Mammary epithelial cell (primary cell): Measurements from ENCODE around the gene EIF4EBP3.

Experiments used
- EZH2 ChIP-seq: IDR thresholded peaks from 2 replicates; pipeline ENCODE4 v1.6.1; 2012; ENCODE audit warnings: low read length, inconsistent platforms, borderline replicate concordance
- TF ChIP-seq, protein P1 (sequence below), 2 donors: IDR thresholded peaks in 1 of 2; conservative IDR thresholded peaks in 1 of 2; 2 replicates each; pipeline ENCODE4 v1.5.1; 2011 to 2012; ENCODE audit warnings: inconsistent platforms in 2 of 2, low read length in 2 of 2, mild to moderate bottlenecking in 2 of 2, control low read depth in 1 of 2, low read depth in 1 of 2; ENCODE audit not compliant: insufficient read depth in 1 of 2; ENCODE audit errors: extremely low read depth in 1 of 2

DNA sequence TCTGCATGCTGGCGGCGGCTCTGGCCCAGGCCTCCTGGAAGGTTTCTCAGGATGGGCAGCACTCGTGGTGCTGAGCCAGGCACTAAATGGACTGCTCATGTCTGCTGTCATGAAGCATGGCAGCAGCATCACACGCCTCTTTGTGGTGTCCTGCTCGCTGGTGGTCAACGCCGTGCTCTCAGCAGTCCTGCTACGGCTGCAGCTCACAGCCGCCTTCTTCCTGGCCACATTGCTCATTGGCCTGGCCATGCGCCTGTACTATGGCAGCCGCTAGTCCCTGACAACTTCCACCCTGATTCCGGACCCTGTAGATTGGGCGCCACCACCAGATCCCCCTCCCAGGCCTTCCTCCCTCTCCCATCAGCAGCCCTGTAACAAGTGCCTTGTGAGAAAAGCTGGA, 20.4 kb downstream of the EIF4EBP3 start:
- TF ChIP-seq, protein P1, sequence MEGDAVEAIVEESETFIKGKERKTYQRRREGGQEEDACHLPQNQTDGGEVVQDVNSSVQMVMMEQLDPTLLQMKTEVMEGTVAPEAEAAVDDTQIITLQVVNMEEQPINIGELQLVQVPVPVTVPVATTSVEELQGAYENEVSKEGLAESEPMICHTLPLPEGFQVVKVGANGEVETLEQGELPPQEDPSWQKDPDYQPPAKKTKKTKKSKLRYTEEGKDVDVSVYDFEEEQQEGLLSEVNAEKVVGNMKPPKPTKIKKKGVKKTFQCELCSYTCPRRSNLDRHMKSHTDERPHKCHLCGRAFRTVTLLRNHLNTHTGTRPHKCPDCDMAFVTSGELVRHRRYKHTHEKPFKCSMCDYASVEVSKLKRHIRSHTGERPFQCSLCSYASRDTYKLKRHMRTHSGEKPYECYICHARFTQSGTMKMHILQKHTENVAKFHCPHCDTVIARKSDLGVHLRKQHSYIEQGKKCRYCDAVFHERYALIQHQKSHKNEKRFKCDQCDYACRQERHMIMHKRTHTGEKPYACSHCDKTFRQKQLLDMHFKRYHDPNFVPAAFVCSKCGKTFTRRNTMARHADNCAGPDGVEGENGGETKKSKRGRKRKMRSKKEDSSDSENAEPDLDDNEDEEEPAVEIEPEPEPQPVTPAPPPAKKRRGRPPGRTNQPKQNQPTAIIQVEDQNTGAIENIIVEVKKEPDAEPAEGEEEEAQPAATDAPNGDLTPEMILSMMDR (conservative IDR thresholded peaks at IDR 0.05 in 1 of 2, IDR thresholded peaks at IDR 0.05 in 1 of 2; ENCODE audit: extremely low read depth in 1 of 2, insufficient read depth in 1 of 2, low read depth in 1 of 2, low read length in 2 of 2): no peak
- TF ChIP-seq EZH2: no peak
